Upper lobe of left lung (tissue), 4 donors: Measurements from ENCODE around the gene SVEP1.
"Not testable (repeated sequence)": the region's sequence is repeated elsewhere in the genome, so short reads cannot be mapped to it uniquely, and the experiment has no call there.

Experiments
- CTCF ChIP-seq, 6 experiments: fragments of 450-650 bp in 4 of 6; fragments of 200-600 bp in 2 of 6; sonication (generic) in 2 of 6; IDR thresholded peaks; one replicate each; pipeline ENCODE4 v1.5.1; 2016 to 2019; ENCODE audit warnings: antibody characterized with exemption in 6 of 6
- EP300 ChIP-seq, 4 donors: sonication (generic); formaldehyde crosslinking; IDR thresholded peaks; one replicate each; pipeline ENCODE4 v1.5.1; 2017; ENCODE audit warnings: antibody characterized with exemption in 4 of 4, control low read depth in 2 of 4
- POLR2A ChIP-seq, 4 donors: fragments of 450-650 bp; IDR thresholded peaks; one replicate each; pipeline ENCODE4 v1.5.1; 2016 to 2017; ENCODE audit warnings: antibody characterized with exemption in 4 of 4, mild to moderate bottlenecking in 2 of 4
- POLR2AphosphoS5 ChIP-seq, 2 donors: sonication (generic); formaldehyde crosslinking; IDR thresholded peaks; one replicate each; pipeline ENCODE4 v1.5.1; 2017; ENCODE audit warnings: antibody characterized with exemption in 2 of 2

- TF ChIP-seq POLR2A, CTCF, EP300, POLR2AphosphoS5 (IDR thresholded peaks at IDR 0.05): not testable (repeated sequence)
Observed at GRCh38 chr9:110531241-110531640, 48.3 kb downstream of the SVEP1 start.
